HepG2 (cell line): Measurements from ENCODE around the gene TRIM72.

ENCODE experiments used
- EP300 ChIP-seq, 3 experiments: sonication (generic) in 1 of 3; formaldehyde crosslinking in 1 of 3; IDR thresholded peaks; 2 replicates each; pipeline versions ENCODE4 v1.5.1 to v1.6.1; 2011 to 2020; ENCODE audit warnings: low read depth in 2 of 3, low read length in 2 of 3, borderline replicate concordance in 1 of 3, improper control_type of control experiment in 1 of 3, mild to moderate bottlenecking in 1 of 3, missing genetic modification reagents in 1 of 3, moderate library complexity in 1 of 3
- RAD51 ChIP-seq: fragments of 450-650 bp; IDR thresholded peaks from 2 replicates; pipeline ENCODE4 v1.6.1; 2016; ENCODE audit warnings: borderline replicate concordance
- YY1 ChIP-seq: IDR thresholded peaks from 2 replicates; pipeline ENCODE4 v1.6.1; 2011; ENCODE audit warnings: low read length, low read depth, moderate library complexity, mild to moderate bottlenecking; ENCODE audit not compliant: insufficient read depth, insufficient replicate concordance
- TF ChIP-seq, protein P1 (sequence below): sonication (generic); formaldehyde crosslinking; IDR thresholded peaks from 2 replicates; pipeline ENCODE4 v1.5.1; 2020; ENCODE audit warnings: missing genetic modification reagents, mild to moderate bottlenecking, borderline replicate concordance
- TF ChIP-seq, protein P2 (sequence below): sonication (generic); formaldehyde crosslinking; IDR thresholded peaks from 2 replicates; pipeline ENCODE4 v1.4.0; 2020; ENCODE audit warnings: missing genetic modification reagents
- TF ChIP-seq, protein P3 (sequence below): sonication (generic); formaldehyde crosslinking; conservative IDR thresholded peaks from 2 replicates; pipeline ENCODE4 v1.8.1; 2023; ENCODE audit warnings: missing genetic modification reagents
- TF ChIP-seq, protein P4 (sequence below), 2 experiments: fragments of 450-650 bp in 1 of 2; sonication (generic) in 1 of 2; formaldehyde crosslinking; IDR thresholded peaks; 2 replicates each; pipeline versions ENCODE4 v1.5.0 to v1.8.0; 2020 to 2022; ENCODE audit warnings: mild to moderate bottlenecking in 1 of 2, missing genetic modification reagents in 1 of 2

DNA sequence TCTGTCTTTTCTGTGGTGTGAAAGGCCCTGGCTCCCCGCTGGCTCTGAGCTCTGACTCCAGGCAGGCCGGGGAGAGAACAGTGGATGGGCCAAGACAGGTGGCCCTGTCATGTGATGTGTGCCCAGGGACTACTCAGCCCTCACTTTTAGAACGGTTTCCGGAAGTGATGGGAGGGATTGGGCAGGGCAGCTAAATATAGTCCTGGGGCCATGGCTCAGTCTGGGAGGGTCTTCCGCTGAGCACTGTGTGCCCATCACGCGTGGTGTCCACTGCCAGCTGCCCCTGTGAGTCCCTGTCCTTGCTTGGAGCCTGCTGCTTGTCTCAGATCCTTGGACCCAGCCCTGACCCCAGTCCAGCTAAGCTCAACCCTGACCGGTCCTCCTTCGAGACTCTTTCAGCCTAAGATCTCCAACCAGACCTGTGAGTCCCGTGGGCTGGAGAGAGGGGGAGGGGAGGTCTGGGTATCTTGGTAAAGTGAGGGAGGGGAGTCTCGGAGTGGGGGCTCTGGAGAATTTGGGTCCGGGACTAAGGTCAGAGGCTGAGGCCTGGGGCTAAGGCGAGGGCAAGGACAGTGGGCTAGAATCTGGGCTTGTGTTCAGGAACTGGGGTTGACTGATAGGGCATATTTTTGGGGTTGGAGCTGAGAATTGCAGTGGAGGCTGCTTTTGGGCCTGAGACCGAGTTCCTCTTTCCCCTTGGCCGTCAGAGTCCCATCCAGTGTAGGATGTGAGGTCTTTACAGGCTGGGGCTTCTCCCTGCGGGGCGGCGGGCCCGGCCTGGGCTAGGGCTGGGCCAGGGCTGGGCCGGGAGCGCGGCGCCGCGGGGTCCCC, at the start of gene TRIM72:
- TF ChIP-seq, protein P1, sequence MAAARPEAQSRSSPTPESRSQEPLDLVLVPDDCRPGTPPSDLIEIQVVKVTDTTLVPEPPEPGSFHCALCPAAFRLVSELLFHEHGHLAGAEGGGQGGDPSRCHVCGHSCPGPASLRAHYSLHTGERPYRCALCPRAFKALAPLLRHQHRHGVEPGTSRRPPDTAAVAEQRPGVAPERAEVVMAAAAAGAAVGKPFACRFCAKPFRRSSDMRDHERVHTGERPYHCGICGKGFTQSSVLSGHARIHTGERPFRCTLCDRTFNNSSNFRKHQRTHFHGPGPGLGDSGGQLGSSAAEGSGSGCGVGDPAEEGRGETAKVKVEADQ = no peak
- TF ChIP-seq EP300 (IDR thresholded peaks at IDR 0.05; ENCODE audit: low read depth in 2 of 2, low read length in 2 of 2) = no peak
- TF ChIP-seq EP300 (CRISPR knock-in tag; IDR thresholded peaks at IDR 0.05; ENCODE audit: borderline replicate concordance) = no peak
- TF ChIP-seq, protein P2, sequence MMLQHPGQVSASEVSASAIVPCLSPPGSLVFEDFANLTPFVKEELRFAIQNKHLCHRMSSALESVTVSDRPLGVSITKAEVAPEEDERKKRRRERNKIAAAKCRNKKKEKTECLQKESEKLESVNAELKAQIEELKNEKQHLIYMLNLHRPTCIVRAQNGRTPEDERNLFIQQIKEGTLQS (CRISPR knock-in tag) = no peak
- TF ChIP-seq, protein P3, sequence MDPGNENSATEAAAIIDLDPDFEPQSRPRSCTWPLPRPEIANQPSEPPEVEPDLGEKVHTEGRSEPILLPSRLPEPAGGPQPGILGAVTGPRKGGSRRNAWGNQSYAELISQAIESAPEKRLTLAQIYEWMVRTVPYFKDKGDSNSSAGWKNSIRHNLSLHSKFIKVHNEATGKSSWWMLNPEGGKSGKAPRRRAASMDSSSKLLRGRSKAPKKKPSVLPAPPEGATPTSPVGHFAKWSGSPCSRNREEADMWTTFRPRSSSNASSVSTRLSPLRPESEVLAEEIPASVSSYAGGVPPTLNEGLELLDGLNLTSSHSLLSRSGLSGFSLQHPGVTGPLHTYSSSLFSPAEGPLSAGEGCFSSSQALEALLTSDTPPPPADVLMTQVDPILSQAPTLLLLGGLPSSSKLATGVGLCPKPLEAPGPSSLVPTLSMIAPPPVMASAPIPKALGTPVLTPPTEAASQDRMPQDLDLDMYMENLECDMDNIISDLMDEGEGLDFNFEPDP (CRISPR knock-in tag) = no peak
- no peak for TF ChIP-seq RAD51
- no peak for TF ChIP-seq YY1
- TF ChIP-seq, protein P4, sequence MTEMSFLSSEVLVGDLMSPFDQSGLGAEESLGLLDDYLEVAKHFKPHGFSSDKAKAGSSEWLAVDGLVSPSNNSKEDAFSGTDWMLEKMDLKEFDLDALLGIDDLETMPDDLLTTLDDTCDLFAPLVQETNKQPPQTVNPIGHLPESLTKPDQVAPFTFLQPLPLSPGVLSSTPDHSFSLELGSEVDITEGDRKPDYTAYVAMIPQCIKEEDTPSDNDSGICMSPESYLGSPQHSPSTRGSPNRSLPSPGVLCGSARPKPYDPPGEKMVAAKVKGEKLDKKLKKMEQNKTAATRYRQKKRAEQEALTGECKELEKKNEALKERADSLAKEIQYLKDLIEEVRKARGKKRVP (CRISPR knock-in tag; IDR thresholded peaks at IDR 0.05) = no peak
